Erythroblast (primary cell): Measurements from ENCODE around the gene PCK1.

Source experiments
- DNase-seq, 2 experiments: peaks; one replicate each; lab custom pipeline; 2025; lab: John Stamatoyannopoulos, UW
- GATA1 ChIP-seq: IDR thresholded peaks from 2 replicates; pipeline ENCODE4 v1.6.1; 2011; ENCODE audit warnings: low read depth, mild to moderate bottlenecking, control low read depth, low read length, moderate library complexity
- POLR2A ChIP-seq: IDR thresholded peaks from 2 replicates; pipeline ENCODE4 v1.6.1; 2011; ENCODE audit warnings: mild to moderate bottlenecking, low read length

The PCK1 gene

DNA sequence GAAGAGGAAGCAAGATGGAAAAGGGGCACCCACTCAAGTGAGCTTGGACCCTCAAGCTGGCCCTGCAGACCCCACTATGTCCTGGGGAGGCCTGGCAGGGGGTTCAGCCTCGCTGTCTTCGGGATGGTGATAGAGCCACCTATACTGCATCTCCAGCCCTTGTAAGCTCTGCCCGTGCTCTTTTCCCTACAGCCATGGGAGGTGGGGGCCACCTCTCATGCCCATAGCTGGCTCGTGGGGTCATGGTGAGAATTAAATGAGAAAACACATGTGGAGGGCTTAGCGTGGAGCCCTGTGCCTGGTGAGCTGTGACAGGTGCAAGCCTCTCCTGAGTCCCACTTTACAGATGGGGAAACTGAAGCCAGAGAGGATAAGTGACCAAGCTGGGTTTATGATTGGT, 27.7 kb downstream of the PCK1 start:
- TF ChIP-seq POLR2A (no peak), GATA1 (no peak)

DNA sequence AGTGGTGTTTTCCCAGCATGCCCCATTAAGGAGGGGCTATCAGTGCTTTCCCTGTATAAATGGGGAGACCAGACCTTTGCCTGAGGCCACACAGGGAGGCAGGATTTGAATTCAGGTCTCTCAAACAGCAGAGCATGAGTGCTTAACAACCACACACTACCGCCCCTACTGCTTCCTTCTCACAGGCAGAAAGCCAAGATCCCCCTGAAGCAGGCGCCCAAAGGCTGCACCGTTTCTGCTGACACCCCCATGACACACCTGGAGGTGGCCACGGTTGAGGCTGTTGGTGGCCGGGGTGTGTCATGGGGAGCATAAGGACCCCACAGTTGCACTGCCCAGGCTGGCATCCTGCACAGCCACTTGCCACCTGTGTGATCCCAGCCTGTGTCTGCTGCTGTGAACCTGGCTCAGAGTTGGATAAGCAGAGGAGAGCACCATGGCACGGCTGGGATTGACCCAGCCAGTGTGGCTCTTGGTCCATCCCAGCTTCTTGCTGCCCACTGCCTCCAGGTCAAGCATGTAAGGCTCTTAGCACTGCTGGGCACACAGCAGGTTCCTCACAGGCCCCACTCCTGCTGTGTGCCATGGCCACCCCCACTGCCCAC, 28.3 kb downstream of the PCK1 start:
- no peak for DNase-seq
- TF ChIP-seq POLR2A, result no peak
- no peak for TF ChIP-seq GATA1

More for the DNA sequence above, 27.7 kb downstream of the PCK1 start:
- no peak for DNase-seq

DNA sequence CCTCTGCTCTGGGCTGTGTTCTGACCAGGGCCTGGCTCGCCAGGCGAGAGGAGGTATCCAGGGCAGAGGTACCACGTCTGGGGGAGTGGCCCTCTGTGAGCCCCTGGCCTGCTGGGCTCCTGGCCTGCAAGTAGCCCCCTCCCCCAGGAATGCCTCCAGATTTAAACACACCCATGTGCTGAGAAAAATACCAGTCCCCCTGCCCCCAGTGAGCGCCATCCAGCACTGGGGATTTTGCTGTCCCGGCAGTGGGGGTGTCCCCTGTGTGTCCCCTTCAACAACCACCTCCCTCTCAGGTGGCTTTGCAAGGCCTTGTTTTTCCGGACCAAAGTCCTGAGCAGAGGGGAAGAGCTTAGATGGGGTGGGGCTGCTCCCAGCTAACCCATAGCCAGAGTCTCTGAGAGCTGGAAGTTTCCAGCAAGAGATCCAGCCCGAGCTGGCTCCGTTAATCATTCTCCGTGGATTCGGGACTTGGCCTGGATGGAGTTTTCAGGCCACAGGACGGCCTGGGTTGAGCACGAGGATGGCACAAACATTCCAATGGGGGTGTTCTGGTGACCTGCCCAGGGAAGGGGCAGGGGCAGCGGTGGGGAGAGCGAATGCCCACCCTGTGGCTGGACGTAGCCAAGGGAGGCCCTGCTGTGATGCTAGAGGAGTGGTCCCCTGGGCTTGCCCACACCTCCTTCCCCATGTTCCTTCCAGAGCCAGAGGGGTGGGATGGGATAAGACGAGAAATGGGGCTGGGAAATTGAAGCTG, 29.0 kb downstream of the PCK1 start:
- DNase-seq, result no peak
- TF ChIP-seq GATA1, result no peak
- no peak for TF ChIP-seq POLR2A

DNA sequence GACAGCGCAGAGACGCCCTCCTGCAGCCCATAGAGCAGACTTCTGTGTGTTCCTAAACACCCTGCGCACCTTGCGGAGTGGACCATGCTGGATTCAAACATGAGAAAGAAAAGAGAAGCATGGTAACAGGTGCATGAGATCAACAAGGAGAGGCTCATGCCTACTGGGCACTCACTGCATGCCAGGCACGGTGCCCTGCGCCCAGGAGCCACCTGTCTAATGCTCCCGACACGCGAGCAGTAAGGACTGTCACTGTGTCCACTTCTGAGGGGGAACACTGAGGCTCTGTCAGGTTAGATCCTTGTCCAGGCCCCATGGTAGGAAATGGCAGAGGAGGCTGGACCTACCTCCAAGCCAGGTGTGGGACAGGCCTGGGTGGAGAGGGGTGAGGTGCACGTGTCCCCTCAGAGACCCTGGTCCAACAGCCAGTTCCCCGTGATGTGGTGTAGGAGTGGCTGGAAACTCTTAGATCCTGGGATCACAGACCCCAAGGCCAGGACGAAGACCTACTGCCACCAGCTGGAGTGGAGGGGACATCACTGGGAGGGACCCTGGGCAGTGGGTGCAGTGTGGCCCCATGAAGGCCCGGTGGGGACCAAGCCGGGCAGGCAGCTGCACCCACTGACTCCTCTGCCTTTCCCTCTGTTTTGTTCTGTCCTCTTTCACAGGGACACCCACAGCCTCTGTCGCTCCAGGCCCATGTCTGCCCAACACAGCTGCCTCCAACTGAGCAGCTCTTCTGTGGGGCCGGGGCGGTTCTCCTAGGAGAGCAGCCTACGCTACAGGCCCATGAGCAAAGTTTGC, 29.8 kb downstream of the PCK1 start:
- no peak for TF ChIP-seq GATA1
- TF ChIP-seq POLR2A, result no peak
- DNase-seq, result no peak

DNA sequence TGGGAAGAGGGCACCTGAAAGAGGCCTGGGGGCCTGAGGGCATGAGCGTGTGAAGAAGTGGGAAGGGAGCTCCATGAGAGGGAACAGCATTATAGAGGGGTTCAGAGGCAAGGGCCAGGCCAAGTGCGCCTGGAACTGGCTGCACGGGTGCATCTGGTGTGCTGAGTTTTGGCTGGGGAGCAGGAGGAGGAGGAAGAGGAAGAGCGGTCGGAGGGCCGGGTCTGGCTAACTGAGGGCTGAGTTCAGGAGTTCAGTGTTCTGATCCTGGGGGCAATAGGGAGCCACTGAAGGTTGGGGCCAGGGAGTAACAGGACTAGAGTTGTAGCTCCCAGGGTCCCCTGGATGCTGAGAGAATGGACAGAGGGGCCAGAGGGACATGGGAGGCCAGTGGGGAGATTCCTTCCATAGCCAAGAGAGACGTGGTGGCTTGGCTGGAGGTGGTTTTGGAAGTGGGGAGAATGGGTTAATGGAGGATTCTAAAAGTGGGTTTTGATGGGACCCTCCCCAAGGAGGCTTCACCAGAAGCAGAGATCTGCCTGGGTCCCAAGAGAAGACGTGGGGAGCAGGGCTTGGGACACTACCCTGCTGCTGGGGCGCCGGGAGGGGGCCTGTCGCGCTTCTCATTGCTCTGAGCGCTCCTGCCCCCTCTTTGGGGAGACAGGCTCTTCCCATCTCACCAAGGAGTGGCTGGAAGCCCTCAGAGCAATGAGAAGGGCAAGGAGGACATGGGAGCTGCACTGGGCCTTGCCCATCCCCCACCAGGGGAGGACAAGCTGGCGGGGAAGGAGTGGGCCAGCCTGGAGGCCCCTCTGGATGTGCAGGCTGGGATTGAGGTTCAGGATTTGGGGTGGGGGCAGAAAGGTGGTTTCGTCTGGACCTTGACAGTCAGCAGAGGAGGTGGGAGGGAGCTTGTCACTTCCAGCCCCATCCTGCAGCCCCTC, 30.6 kb downstream of the PCK1 start:
- TF ChIP-seq GATA1 (no peak), POLR2A (no peak)
- no peak for DNase-seq

DNA sequence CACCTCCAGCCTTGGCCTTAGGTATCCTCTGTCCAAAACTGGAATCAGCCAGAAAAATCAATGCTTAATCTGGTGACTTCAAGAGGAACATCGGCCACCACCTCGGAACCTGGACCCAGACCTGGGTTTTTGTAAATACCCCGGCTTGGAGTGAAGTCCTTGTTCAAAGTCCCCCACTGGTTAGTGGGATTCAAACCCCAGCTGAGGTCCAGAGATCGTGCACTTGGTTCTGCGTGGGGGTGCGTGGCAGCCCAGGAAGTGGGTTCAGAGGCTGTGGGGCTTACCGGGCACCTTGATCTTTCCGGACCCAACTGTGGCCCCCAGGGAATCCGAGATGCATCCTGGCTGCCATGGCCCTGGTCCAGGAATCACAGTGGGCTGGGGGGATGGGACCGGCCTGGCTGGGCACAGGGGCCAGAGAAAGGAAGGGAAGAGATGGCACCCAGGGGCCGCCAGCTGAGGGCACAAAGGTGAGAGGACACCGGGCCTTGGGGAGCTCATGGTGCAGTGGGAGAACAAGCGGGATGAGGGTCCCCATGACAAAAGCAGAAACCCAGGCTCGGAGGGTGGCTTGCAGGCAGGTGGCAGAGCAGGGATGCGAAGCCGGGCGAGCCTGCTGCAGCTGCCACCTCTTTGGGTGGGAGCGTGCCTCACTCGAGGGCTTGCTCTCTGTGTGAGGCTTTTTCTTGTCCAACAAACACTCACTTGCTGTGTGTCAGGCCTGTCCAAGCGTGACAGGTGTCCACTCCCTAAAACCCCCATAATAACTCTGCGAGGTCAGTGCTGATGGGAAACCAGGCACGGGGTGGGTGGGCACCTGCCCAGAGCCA, 31.6 kb downstream of the PCK1 start:
- TF ChIP-seq POLR2A, result no peak
- TF ChIP-seq GATA1, result no peak
- no peak for DNase-seq

DNA sequence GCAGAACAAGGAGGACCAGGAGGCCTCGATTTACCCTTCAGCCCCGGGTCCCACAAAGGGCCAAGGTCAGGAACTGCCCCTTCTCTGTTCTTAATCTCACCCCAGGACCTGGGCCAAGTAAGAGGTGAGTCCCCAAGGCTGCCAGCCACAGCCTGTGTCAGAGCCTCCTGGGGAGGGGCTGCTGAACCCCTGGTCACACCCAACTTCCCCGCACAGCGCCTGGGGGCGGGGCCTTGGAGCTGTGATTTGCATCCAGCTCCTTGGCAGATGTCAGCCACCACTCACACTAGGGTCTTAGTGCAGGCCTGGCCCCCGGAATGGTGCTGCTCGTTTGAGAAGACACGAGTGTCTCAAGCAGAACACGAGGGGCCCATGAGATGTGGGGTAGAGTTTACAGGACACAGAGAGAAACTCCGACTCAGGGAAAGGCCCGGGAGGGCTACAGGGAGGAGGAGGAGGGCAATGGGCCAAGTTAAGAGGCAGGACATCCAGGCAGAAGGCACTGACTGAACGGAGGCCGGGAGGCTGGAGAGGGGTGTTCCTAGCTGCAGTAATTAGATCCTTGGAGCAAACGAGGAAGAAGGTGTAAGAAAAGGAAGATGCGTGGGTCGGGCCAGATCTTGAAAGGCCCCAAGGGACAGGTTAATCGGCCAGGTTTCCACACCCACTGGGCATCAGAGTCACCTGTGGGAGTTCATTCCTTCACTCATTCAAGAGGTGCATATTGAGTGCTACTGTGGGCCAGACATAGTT, 32.4 kb downstream of the PCK1 start:
- no peak for TF ChIP-seq POLR2A
- TF ChIP-seq GATA1, result no peak
- DNase-seq, result no peak

DNA sequence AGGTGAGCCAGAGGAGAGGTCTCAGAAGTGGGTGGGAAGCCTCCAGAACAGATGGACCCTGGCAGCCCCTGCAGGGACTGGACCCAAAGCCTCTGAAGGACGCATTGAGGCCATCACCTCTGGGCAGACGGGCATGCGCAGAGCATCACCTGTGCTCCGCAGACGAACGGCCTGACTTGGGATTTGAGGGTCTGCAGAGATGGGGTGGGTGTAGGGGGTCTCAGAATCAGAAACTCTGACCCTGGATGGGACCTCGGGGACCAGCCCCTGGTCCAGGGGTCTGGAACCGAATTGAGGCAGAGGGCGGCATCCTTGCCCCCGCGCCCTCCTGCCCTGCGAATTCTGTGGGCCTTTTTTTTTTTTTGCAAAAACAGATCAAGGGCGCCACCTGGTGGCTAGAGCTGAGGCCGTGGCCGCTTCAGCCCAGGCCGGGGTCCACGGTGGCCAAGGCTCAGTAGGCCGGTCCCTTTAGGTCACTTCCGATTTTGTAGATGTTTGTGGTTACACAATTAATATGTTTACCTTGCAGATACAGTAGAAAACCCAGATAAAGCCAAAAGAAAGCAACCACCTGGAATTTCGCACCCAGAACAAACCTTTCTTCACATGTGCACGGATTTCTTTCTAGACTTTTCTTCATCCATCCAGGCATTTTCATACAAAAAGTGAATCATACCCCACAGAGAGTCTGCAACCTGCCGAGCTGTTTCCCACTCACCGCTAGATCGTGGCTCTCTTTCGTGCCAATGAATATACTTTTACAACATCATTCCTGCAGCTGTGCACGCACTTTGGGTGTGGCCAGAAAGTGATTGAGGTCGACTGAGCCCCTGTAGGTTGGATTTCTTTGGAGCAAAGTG, 33.4 kb downstream of the PCK1 start:
- peak; percentile 59 to 80 for DNase-seq
- TF ChIP-seq POLR2A (no peak), GATA1 (no peak)

DNA sequence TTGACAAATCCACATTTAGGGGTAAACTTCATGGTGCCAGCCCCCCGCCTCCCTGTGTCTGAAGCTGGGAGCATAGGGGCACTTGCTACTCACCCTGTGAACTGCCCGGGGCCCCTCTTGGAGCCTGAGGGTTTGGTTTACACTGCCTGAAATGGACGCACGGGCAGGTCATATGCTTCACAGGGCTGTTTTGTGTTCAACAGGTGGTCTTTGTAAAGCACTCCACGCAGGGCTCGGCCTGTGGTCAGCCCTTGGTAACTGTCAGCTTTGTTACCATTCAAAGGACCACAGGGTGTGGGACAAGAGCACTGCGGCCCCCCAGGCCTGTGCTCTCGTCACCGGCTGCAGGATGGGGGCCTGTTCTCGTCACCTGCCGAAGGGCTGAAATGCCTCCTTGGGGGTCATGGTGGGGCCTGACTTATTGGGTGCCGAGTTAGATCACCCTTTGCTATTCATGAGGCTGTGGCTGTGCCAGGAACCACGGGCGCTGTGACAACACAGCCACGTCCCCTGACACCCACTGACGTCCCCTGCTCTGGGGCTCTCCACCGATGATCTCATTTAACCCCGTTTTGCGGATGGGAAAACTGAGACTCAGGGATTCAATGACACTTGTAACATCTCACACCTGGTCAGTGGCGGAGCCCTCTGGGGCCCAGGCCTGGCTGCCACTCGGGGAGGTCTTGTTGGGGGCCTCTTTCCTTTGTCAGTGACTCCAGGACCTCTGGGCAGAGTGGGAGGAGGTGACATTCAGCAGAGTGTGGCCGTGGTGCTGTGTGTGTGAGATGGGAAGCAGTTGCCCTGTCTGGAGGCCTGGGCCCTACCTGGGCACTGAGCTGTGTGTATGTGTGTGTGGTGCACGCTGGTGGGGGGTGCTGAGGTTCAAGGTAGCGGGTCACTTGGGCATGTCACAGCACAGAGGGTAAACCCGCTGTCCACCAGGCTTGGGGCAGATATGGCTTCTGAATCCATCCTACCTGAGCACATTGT, 34.4 kb downstream of the PCK1 start:
- TF ChIP-seq POLR2A (no peak), GATA1 (no peak)
- no peak for DNase-seq

DNA sequence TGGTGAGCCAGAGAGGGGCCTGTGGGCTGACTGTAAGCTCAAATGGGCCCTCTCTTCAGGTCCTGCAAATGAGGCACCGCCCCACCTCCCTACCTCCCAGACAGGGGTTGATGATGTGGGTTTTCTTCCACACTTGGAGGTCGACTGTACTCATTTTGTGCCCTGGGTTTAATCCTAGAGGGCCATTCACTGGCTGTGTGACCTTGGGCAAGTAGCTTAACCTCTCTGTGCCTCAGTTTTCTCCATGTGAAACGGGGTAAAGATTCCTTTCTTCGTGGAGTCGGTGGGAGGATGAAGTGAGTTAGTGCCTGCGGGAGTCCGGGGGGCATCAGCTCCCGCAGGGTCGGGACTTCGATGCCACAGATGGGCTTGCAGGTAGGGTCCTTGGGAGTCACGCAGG, 35.4 kb downstream of the PCK1 start:
- DNase-seq, result no peak
- TF ChIP-seq GATA1 (no peak), POLR2A (no peak)
